ENCODE data around the gene ATP2B2.

The ATP2B2 gene

DNA sequence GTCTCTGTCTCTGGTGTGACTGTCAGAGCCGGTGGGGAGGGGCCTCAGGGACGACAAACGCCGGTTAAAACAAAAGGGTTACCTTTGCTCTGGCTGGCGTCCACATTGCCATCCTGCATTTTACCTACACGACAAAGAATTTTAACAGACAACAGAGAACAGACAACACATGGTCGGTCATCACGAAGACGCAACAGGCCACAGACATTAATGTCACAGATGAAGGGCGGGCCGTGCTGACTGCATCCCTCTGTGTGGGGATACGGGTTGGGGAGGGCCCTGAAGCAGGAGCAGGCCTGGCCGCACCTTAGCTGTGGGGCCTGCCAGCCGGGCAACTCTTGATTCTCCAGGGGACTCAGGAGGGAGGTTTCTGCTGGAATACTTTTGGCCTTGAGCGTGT lies 126.2 kb downstream of the ATP2B2 start:
- no peak for DNase-seq

GRCh38 chr3:10378742-10379141 lies 126.6 kb downstream of the ATP2B2 start:
- DNase-seq, result no peak

- DNase-seq, result no peak
Measured at GRCh38 chr3:10378246-10378645, 127.1 kb downstream of the ATP2B2 start.

GRCh38 chr3:10377148-10377725 lies 128.1 kb downstream of the ATP2B2 start:
- DNase-seq, result no peak

DNA sequence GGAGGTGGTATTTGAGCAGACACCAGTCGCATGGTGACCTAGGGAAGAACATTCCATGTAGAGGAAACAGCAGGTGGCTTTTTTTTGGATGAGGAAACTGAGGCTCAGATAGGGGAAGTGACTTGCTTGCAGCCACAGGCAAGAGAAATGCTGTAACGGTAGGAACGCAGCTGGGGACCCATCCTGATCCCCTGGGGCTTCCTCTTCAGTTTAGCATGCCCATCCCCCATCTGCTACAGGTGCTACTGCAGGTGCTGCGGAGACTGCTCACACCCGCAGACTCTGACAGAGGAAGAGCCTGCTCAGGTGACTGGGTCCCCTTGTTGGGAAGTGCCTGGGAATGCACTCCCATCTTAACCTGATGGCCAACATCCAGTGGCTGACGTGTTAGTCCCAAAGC lies 129.0 kb downstream of the ATP2B2 start:
- no peak for DNase-seq

GRCh38 chr3:10375296-10376053 lies 129.9 kb downstream of the ATP2B2 start:
- DNase-seq, result no peak

GRCh38 chr3:10374311-10374710 lies 131.1 kb downstream of the ATP2B2 start:
- DNase-seq, result no peak

- no peak for DNase-seq
Measured at GRCh38 chr3:10373686-10374261, 131.6 kb downstream of the ATP2B2 start.

- DNase-seq, result no peak
Measured at GRCh38 chr3:10371789-10372188, 133.6 kb downstream of the ATP2B2 start.

DNA sequence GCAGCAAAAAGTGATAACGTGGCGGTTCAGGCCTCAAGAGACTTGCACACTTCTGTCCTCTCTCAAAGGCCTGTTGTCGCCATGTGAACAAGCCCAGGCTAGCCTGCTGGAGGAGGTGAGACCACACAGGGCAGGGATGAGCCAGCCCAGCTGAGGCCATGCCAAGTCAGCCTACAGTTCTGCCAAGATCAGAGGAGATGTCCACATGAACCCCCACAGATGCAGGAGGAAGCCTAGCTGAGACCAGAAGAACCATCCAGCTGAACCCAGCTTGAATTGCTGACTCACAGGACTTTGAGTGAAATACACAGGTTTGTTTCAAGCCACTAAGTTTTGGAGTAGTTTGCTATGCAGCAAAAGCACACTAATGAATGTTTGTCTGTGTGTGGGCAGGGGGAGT lies 134.2 kb downstream of the ATP2B2 start:
- no peak for DNase-seq

DNA sequence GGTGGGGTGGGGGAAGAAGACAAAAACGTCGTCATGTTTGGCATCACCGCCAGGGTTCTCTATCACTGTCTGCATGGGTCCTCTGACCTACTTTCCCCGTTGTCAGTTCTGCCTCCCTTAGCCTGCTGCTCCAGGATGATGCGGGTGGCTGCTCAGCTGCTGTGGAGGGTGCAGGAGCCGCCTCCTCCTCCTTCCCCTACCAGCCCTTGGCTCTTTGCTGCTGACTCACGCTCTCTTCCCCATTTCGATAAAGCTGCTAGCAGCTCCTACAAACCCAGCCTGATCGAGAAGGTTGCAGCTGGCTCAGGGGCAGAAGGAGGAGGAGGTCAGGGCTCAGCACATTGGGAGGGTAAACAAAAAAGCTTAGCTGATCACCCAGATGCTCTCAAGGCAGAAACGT lies 135.0 kb downstream of the ATP2B2 start:
- no peak for DNase-seq

- no peak for DNase-seq
Measured at GRCh38 chr3:10368512-10368911, 136.9 kb downstream of the ATP2B2 start.

GRCh38 chr3:10367506-10367905 lies 137.9 kb downstream of the ATP2B2 start:
- no peak for DNase-seq

GRCh38 chr3:10366651-10367101 lies 138.7 kb downstream of the ATP2B2 start:
- DNase-seq, result no peak

GRCh38 chr3:10365791-10366190 lies 139.6 kb downstream of the ATP2B2 start:
- DNase-seq, result no peak

GRCh38 chr3:10365316-10365715 lies 140.1 kb downstream of the ATP2B2 start:
- no peak for DNase-seq

- no peak for DNase-seq
Measured at GRCh38 chr3:10364806-10365205, 140.6 kb downstream of the ATP2B2 start.

GRCh38 chr3:10363935-10364334 lies 141.5 kb downstream of the ATP2B2 start:
- no peak for DNase-seq

DNA sequence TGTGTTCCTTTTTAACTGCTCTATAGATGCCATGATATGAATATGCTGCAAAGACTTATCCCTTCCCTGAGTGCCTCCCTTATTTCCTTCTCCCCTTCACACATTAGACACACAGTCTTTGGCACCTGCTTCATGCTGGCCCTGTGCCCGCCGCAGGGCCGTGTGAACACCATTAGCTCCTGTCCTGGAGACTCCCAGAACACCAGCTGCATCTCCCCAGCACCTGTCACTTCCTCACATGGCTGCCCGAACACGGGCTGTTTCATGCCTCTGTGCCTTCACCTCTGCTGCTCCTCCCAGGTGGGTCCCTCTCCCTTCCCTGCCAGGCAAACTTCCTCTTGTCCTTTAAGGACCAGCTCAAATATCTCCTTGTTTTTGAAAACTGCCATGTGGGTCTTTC lies 144.0 kb downstream of the ATP2B2 start:
- no peak for DNase-seq

DNA sequence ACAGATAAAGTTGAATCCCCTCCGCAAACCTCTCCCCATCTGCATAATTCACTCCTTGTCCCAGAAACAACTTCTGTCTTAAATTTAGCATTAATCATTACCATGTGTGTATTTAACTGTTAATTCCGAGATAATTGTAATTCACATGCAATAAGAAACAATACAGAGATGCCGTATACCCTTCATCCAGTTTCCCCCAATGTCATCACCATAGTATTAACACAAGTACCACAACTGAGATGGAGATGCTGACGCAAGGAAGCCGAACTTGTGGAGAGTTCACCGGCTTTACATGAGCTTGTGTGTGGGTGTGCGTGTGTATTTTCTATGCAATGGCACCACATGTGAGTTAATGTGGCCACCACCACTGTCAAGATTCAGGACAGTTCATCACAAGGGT lies 144.9 kb downstream of the ATP2B2 start:
- DNase-seq, result no peak

GRCh38 chr3:10359761-10360161 lies 145.6 kb downstream of the ATP2B2 start:
- DNase-seq, result no peak

DNA sequence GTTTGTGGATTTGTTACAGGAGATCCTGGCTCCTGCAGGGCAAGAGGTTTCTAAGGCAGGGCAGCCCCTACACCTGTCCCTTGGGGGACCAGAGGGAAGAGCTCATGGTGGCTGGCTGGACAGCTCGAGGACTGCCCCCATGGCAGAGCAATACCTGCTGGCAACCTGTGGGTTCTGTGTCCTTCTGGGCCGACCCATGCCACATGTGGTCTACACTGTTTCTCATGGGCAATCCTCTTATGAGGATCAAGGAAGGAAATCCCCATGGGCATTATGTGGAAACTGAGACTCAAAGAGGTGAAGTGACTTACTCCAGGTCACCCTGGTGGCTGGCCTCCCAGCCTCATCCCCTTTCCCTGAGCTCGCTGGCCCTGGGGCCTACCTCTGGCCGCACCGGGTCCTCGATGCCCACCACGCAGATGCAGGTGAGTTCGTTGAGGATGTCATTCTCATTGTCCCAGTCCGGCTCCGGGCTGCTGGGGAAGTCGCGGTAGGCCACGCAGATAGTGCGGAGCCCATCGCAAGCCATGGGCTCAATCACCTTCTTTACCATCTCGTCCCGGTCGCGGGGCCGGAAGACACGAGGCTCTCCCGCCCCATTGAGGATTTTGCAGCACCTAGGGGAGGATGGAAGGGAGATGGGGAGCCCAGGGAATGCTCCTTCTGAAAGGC lies 146.9 kb downstream of the ATP2B2 start:
- no peak for DNase-seq

DNA sequence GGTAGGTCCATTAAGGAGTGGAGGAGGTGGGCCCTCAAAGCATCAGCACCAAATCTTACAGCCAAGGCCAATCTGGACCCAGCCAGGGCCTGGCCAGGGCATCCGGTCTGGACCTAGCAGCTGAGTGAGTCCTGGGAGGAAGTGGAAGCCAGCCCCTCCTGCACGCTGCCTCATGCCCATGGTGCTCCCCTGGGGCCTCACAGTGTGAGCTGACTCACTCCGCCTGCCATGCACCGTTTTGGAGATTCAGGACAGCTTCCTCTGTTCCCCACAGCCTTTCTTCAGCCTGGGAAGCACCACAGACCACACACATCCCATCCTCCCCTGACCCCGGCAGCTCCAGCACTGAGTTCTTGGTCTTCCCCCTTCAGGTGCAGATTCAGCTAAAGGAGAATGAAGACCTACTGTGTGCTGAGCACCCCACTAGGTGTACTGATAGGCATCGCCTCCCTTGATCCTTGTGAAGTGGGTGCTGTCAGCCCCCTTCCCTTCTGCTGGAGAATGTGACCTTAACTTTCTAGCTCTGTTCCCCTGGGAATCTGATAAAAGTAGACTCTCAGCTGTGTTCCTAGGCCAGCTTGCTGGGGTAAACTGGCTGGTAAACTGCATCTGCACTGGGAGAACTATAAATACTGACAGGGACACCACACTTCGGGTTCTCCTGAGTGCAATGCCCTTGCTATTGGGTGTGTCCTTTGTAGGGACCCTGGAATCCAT lies 147.6 kb downstream of the ATP2B2 start:
- DNase-seq, result no peak
